Measurements from ENCODE around the gene GALNT5. TPM values are rescaled to one million over a fixed set of nuclear protein-coding genes. Genes with fewer than 3 reads are reported as not detected.
A peak's percentile ranks its signal among the peaks of the same experiment; 100 is the strongest.

Gene GALNT5
- total RNA-seq, 1 experiment from 2014 or later = 6.8 TPM

GRCh38 chr2:157260533-157261198 is 3.2 kb downstream of the GALNT5 start:
- BruUV-seq (replicated peaks) = TSS peak; percentile 96
- ChIA-PET CTCF (interaction anchor here (1.1 kb wide), 1 partner anchor 42 kb away, joined by 5 read pairs; no protein-coding TSS in a partner anchor), POLR2A (no interaction called here)
- no peaks in the 10 kb centered on the region for H3K27me3 ChIP-seq (replicated peaks; ENCODE audit: control insufficient read depth, insufficient read depth, low read length)
- peaks cover 47% of the 10 kb centered on the region for H3K4me1 Mint-ChIP-seq (ENCODE audit: low read depth, unreplicated experiment)
- intact Hi-C loops (cut with micrococcal nuclease; ENCODE audit: unreplicated experiment) = loop anchor here (1.0 to 2.0 kb wide), 3 partner anchors 8 to 64 kb away; partner anchors contain the start of gene ERMN
- H3K9me3 Mint-ChIP-seq (ENCODE audit: unreplicated experiment) = no peaks in the 10 kb centered on the region
- H3K36me3 Mint-ChIP-seq (ENCODE audit: insufficient read depth, unreplicated experiment) = peaks cover 6% of the 10 kb centered on the region
- H3K36me3 ChIP-seq (ENCODE audit: control insufficient read depth, insufficient read depth, low read length) = no peaks in the 10 kb centered on the region
- no peak for TF ChIP-seq CTCF (IDR thresholded peaks at IDR 0.05; ENCODE audit: insufficient read depth in 1 of 2, low read depth in 1 of 2, low read length in 1 of 2, severe bottlenecking in 1 of 2, unreplicated experiment in 1 of 2)
- no peaks in the 10 kb centered on the region for H3K9me3 ChIP-seq
- H3K4me1 ChIP-seq = peaks cover 50% of the 10 kb centered on the region
- peak overlapping the region; percentile 19 for H3K4me3 ChIP-seq (ENCODE audit: low read depth, low read length)
- peak overlapping the region; percentile 68 for H3K4me3 Mint-ChIP-seq (ENCODE audit: unreplicated experiment)
- no peak for DNase-seq
- H3K27me3 Mint-ChIP-seq (ENCODE audit: insufficient read depth, unreplicated experiment) = no peaks in the 10 kb centered on the region
- H3K27ac Mint-ChIP-seq (ENCODE audit: unreplicated experiment) = peak overlapping the region; percentile 83

- Mint-ChIP-seq H3K4me3 (ENCODE audit: unreplicated experiment) (peak overlapping the region; percentile 68), H3K9me3 (ENCODE audit: unreplicated experiment) (no peaks in the 10 kb centered on the region), H3K36me3 (ENCODE audit: insufficient read depth, unreplicated experiment) (peaks cover 6% of the 10 kb centered on the region), H3K4me1 (ENCODE audit: low read depth, unreplicated experiment) (peaks cover 50% of the 10 kb centered on the region), H3K27me3 (ENCODE audit: insufficient read depth, unreplicated experiment) (no peaks in the 10 kb centered on the region), H3K27ac (ENCODE audit: unreplicated experiment) (peak overlapping the region; percentile 83)
- no peak for TF ChIP-seq CTCF (IDR thresholded peaks at IDR 0.05; ENCODE audit: insufficient read depth in 1 of 2, low read depth in 1 of 2, low read length in 1 of 2, severe bottlenecking in 1 of 2, unreplicated experiment in 1 of 2)
- ChIA-PET CTCF (interaction anchor here (1.1 kb wide), 1 partner anchor 41 kb away, joined by 5 read pairs; no protein-coding TSS in a partner anchor), POLR2A (no interaction called here)
- DNase-seq = peak; percentile 72 to 87
- H3K4me1 ChIP-seq = peaks cover 50% of the 10 kb centered on the region
- no peaks in the 10 kb centered on the region for H3K9me3 ChIP-seq
- no peaks in the 10 kb centered on the region for H3K27me3 ChIP-seq (replicated peaks; ENCODE audit: control insufficient read depth, insufficient read depth, low read length)
- H3K4me3 ChIP-seq (ENCODE audit: low read depth, low read length) = peak overlapping the region; percentile 19
- no TSS peak for BruUV-seq (replicated peaks)
- intact Hi-C loops (cut with micrococcal nuclease; ENCODE audit: unreplicated experiment) = loop anchor here (1.0 to 2.0 kb wide), 3 partner anchors 9 to 64 kb away; partner anchors contain the start of gene ERMN
- no peaks in the 10 kb centered on the region for H3K36me3 ChIP-seq (ENCODE audit: control insufficient read depth, insufficient read depth, low read length)
Measured at GRCh38 chr2:157261199-157261782, 3.8 kb downstream of the GALNT5 start.

GRCh38 chr2:157262248-157262647 is 4.7 kb downstream of the GALNT5 start:
- H3K36me3 ChIP-seq (ENCODE audit: control insufficient read depth, insufficient read depth, low read length) = no peaks in the 10 kb centered on the region
- ChIA-PET POLR2A (interaction anchor here (0.7 kb wide), 1 partner anchor 42 kb away, joined by 10 read pairs; no protein-coding TSS in a partner anchor), CTCF (no interaction called here)
- no peak for TF ChIP-seq CTCF (IDR thresholded peaks at IDR 0.05; ENCODE audit: insufficient read depth in 1 of 2, low read depth in 1 of 2, low read length in 1 of 2, severe bottlenecking in 1 of 2, unreplicated experiment in 1 of 2)
- no peaks in the 10 kb centered on the region for H3K27me3 ChIP-seq (replicated peaks; ENCODE audit: control insufficient read depth, insufficient read depth, low read length)
- H3K4me1 ChIP-seq = peaks cover 44% of the 10 kb centered on the region
- H3K27ac Mint-ChIP-seq (ENCODE audit: unreplicated experiment) = no peak overlapping the region
- H3K4me3 Mint-ChIP-seq (ENCODE audit: unreplicated experiment) = no peak overlapping the region
- DNase-seq = no peak
- H3K4me1 Mint-ChIP-seq (ENCODE audit: low read depth, unreplicated experiment) = peaks cover 51% of the 10 kb centered on the region
- no peaks in the 10 kb centered on the region for H3K27me3 Mint-ChIP-seq (ENCODE audit: insufficient read depth, unreplicated experiment)
- no peaks in the 10 kb centered on the region for H3K9me3 Mint-ChIP-seq (ENCODE audit: unreplicated experiment)
- peaks cover 6% of the 10 kb centered on the region for H3K36me3 Mint-ChIP-seq (ENCODE audit: insufficient read depth, unreplicated experiment)
- intact Hi-C loops (cut with micrococcal nuclease; ENCODE audit: unreplicated experiment) = no loop called here
- BruUV-seq (replicated peaks) = no TSS peak
- H3K4me3 ChIP-seq (ENCODE audit: low read depth, low read length) = no peak overlapping the region
- no peaks in the 10 kb centered on the region for H3K9me3 ChIP-seq

Measured in Caco-2 (cell line).